Choroid plexus epithelial cell (primary cell): ENCODE data around the gene HAGHL.

ENCODE experiments used
- DNase-seq: peaks from one replicate; pipeline ENCODE4 v3.0.0-alpha.2; 2010; ENCODE audit warnings: low read depth
- H3K4me3 ChIP-seq: 2 replicates; pipeline ENCODE4 v1.5.1; 2011; ENCODE audit warnings: low read depth, mild to moderate bottlenecking, control low read depth, low read length, moderate library complexity
- CTCF ChIP-seq: conservative IDR thresholded peaks from 2 replicates; pipeline ENCODE4 v1.5.1; 2011; ENCODE audit warnings: low read depth, mild to moderate bottlenecking, control low read depth, inconsistent platforms, low read length, moderate library complexity

The HAGHL gene

DNA sequence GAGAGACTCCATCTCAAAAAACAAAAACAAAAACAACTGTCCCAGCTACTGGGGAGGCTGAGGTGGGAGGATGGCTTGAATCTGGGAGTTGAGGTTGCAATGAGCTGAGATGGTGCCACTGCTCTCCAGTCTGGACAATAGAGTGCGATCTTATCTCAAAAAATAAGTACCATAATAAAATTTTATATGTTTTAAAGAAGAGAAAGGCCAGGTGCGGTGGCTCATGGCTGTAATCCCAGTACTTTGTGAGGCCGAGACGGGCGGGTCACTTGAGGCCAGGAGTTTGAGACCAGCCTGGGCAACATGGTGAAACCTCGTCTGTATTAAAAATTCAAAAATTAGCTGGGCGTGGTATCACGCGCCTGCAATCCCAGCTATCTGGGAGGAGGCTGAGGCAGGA, 49.9 kb downstream of the HAGHL start:
- no peak for TF ChIP-seq CTCF
- no peak for DNase-seq
- no peak overlapping the region for H3K4me3 ChIP-seq

DNA sequence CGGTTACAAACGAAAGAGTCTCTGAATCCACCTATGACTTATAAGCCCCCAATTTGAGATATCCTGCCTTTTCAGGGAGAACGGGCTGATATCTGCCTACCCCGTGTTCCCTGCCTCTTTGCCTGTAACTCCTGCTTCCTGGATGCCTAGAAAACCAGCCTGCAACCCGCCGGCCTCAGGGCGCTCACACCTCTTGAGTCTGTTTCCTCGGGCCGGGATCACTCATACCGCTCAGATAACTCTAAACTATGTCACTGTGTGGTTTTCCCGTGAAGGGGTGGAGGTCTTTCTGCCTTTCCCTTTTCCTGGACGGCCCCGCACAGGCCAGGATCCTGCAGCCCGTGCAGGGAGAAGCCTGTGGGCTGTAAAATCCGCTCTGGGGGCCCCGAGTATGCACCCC, 50.9 kb downstream of the HAGHL start:
- no peak overlapping the region for H3K4me3 ChIP-seq
- TF ChIP-seq CTCF, result no peak
- peak; percentile 12 for DNase-seq

- no peak for DNase-seq
- H3K4me3 ChIP-seq, result no peak overlapping the region
- TF ChIP-seq CTCF, result no peak
Measured at GRCh38 chr16:778447-778846, 51.5 kb downstream of the HAGHL start.

- no peak for DNase-seq
- no peak overlapping the region for H3K4me3 ChIP-seq
- TF ChIP-seq CTCF, result no peak
Measured at GRCh38 chr16:778909-779527, 52.1 kb downstream of the HAGHL start.
